ENCODE measurements around the gene CDKN1B.
"Not testable (repeated sequence)": the region's sequence is repeated elsewhere in the genome, so short reads cannot be mapped to it uniquely, and the experiment has no call there.

Gene CDKN1B

DNA sequence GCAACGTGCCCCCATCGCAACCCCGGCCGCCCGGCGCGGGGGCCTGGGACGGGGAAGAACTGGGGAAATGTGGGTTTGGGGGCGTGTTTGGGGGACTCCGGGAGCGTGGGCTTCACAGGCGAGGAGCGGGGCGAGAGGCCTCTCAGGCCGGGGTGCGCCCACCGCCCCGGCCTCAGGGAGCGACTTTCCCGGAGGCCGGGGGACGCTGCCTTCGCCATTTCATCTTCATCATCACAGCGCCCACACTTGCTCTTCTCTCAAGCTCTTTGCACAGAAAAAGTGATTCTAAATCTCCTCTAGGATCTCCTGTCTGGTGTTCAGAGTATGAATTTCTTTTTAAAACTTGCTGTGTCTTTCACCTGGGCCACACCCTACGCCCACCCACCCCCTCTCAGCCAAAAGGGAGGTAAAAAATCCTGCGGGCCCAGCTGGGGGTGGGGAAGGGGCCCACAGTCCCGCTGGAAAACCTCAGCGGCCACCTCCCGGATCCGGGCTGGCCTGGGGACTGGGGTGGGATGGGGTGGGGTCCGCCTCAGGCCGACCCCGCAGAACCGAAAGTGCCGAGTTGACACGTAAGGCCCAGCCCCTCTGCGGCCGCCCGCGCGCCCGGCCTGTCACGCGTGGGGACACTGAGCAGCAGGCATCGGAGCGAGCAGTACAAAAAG lies 7.4 kb downstream of the CDKN1B start:
- DNase-seq (ENCODE audit: low spot score), result peak; percentile 75

DNA sequence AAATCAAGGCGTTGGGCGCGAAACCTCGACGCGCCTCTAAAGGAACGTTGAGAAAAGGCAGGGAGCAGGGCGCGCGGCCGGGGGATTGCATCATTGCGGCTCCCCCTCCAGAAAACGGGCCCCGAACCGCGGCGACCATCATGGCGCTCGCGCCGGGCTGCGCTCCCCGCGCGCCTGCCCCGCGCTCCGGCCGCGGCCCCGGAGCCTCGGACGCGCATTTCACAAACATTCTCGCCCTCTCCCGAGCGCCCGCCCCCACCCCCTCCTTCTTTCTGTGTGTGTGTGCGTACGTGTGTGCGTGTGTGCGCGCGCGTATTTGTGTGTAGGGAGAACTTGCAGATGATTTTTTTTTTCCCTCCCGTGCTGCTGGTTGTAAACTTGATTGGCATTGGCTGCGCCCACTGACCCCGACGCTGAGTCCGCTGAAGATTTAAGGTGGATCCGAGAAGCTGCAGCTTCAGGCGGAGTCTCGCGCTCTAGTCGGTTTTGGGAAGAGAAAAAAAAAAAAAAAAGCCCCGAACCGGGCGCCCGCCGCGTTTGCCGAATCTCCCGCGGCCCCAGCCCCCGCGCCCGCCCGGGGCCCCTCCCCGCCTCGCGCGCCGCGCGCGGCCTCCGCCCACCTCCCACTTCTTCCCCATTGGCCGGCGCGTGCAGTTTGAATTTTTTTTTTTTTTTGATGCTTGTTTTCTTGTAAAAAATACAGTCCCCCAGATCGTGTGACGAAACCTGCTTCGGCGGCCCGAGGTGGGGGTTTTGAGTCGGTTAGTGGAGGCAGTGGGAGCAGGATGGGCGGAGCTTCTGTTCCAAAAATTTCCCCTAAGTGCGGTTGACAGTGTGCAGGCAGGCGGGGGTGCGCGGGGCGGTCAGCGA lies 8.2 kb downstream of the CDKN1B start:
- DNase-seq (ENCODE audit: low spot score), result peak; percentile 94

DNA sequence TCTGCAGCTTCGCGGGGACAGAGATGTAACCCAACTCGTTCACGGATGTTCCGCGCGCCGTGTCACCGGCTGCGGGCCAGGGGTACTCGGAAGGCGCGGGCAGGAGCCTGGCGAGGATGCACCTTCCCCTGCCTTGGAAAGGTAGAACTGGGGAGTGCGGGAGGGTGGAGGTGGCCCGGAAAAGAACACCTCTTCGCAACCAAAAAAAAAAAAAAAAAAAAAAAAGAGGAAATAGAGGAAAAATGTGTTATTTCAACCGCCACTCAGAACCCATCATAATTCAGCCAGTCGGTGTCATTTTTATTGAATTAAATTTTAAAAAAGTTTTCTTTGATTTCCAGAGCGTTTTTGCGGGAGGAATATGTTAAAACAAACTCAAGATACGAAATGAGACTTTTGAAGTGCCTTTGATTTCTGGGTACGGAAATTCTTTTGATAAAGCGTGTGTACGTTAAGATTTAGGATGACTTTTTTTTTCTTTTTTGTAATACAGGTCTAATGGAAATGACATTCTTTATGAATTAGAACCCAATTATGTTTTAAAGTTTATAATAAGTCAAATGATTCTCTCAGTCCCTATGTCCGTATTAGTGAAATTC lies 8.9 kb downstream of the CDKN1B start:
- no peak for DNase-seq (ENCODE audit: low spot score)

DNA sequence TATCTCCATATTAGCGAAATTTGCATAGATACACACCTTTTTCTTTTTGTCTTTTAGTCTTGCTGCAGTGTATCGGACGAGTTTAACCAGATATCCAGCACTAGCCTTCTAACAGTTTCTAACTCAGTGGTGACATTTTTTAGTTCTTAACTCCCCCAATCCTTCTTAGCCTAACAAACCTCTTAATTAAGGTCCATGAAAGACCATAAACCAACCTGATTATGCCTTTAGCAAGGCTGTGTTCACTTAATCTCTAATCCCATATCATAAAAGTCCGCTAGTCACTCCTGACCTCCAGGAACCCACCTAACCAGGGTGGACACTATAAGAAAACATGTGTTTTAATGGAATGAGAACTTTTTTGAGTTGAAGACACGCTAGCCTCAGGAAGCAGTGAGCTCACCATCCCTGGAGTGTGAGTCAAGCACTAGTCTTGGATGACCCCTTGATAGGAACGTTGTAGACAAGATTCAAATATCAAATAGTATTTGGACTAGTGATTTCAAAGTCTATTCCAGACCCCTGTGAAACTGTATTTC lies 9.5 kb downstream of the CDKN1B start:
- DNase-seq (ENCODE audit: low spot score), result no peak

DNA sequence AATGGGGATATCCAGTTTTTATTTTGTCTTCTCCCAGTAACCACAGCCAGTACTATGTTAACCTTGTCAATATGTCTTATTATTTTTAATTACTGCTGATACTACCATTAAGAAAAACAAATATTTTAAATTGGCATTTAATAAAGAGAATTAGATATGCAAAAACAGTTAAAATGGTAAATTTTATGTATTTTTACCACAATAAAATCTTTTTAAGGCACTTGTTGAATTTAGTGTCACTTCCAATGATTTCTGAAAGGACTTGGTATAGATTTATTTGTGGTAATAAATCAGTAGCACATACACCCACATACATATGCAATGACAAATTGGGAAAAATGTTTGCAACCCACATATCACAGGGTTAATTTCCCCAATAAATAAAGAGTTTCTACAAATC lies 14.0 kb downstream of the CDKN1B start:
- DNase-seq (ENCODE audit: low spot score), result no peak

DNA sequence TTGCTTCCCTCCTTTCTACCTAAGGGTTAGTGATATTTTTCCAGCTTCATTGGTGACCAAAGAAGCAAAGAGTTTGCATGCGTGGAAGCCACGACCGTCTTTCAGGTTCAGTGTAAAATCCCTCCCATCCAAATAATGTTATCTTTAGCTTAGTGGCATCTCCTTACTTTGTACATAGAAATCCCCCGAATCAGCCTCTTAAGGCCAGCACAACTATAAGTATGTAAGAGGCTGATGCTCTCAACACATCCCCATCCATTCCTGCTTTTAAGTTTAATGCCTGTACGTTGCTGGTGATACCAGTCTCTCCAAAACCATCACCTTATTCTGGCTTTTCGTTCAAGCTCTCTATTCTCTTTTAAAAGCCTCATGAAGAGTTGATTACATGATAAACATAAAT lies 14.6 kb downstream of the CDKN1B start:
- DNase-seq (ENCODE audit: low spot score), result no peak

DNA sequence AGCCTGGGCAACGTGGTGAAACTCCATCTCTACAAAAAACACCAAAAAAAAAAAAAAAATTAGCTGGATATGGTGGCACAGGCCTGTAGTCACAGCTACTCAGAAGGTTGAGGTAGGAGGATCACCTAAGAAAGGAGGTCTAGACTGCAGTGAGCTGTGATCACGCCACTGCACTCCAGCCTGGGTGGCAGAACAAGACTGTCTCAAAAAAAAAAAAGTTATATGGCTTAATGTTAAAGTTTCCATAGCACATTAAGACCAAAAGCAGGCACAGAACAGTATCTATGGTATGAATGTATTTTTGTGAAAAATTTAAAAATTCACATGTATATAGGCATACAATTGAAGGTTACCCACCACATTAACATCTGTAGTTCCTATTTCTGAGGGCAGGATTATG lies 15.9 kb downstream of the CDKN1B start:
- no peak for DNase-seq (ENCODE audit: low spot score)

- no peak for DNase-seq (ENCODE audit: low spot score)
Measured at GRCh38 chr12:12734054-12734453, 16.9 kb downstream of the CDKN1B start.

DNA sequence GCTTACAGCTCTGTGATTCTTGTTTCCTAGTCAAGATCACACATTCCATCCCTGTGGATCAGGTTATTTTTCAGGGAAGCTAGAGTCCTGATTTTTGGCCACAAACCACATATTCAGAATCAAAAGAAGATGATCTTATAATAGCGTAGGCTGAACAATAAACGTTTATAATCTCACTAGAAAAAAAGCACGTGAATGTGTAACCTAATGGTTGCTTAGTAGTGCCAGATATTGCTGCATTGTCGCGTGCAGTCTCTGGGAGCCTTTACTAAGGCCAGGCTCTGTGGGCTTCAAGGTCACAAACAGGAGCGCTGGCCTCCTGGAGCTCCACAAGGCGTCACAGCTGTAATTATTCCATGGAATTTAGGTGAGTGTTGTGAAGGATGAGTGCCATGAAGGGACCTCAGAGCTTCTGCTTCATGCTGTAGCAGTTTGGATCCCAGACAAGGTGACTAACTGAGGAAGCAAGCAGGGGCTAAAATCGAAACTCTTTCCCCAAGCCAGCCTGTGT lies 17.4 kb downstream of the CDKN1B start:
- DNase-seq (ENCODE audit: low spot score), result no peak

DNA sequence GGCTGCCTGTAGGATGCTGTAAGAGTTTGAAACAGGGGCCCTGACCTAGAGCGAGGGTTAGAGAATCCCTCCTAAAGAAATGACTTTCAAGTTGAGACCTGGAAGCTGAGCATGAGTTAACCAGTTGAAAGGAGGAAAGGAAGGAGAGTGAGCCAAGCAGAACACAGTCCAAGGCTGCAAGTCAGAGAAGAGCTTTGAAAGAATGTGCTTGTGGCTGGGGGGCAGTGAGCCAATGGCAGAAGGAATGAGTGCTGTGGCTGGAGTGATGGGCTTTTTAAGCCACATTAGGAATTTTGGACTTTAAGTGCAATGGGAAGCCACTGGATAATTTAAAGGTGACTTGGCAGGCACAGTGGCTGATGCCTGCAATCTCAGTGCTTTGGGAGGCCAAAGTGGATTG lies 18.1 kb downstream of the CDKN1B start:
- DNase-seq (ENCODE audit: low spot score), result no peak

GRCh38 chr12:12736759-12737676 lies 19.9 kb downstream of the CDKN1B start:
- DNase-seq (ENCODE audit: low spot score), result no peak

GRCh38 chr12:12738152-12738551 lies 21.0 kb downstream of the CDKN1B start:
- not testable (repeated sequence) for DNase-seq (ENCODE audit: low spot score)

DNA sequence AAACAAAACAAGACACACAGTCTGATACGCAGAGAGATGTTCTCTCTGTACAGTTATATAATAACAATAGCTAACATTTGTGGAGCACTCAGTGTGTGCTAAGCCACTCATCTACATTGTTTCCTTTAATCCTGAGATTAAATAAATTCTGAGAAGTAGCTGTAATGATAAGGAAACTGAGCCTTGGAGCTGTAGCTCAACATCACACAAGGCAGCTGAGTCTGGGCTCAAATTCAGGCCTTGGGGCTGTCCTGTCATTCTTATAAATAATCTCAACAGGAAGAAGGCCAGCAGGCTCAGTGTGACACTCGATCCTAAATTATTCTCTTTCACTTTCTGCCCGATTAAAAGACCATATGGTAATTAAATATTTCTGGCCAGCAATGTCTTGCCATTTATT lies 24.5 kb downstream of the CDKN1B start:
- no peak for DNase-seq (ENCODE audit: low spot score)

DNA sequence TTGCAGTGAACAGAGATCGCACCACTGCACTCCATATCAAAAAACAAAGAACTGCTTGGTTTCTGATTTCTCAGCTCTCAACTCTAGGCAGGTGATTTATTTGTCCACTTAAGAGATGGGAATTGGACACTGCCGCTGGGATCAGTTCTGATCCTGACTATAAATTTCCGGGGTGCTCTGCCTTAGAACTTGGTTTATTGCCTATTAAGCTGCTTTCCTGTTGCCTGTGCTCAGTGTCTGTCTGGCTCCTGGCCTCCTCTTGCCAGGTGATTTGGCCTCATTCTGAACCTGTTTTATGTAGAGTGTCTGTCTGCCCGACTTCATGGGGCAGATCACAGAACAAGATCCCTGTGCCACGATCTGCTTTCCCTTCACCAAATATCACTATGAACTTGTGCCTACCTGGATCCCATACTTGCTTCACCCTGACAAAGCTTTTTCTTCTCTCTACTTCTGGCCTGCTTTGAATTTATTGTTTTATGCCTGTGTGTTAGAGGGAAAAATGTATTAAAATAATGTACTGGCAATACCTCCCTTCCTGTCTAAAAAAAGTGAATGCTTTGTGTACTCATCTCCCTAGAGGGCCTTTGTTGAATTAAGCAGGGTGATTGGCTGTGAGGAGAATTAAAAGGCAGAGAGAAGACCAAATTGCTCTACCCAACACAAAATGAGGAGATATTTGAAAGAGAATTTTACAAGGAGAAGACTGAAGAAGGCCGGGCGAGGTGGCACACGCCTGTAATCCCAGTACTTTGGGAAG lies 27.6 kb downstream of the CDKN1B start:
- no peak for DNase-seq (ENCODE audit: low spot score)

- DNase-seq (ENCODE audit: low spot score), result no peak
Measured at GRCh38 chr12:12745576-12746211, 28.5 kb downstream of the CDKN1B start.

- no peak for DNase-seq (ENCODE audit: low spot score)
Measured at GRCh38 chr12:12747278-12747677, 30.1 kb downstream of the CDKN1B start.

DNA sequence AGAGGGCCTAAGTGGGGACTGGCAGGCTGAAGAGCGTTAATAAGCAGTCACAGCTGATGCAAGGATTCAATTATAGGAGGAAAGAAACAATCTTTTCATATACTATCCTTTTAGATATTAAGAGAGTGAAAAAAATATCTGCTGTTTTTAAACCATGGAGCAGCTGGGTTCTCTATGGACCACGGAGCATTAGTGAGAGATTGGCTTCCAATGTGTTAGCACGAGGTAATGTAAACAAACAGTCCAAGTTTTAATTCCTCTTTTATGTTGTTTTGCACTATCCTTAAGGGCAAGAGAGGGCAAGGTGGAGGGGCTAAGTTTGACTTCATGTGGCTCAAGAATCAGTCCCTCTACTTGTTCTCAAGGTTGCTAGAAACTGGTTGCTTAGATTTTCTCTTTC lies 30.9 kb downstream of the CDKN1B start:
- no peak for DNase-seq (ENCODE audit: low spot score)

DNA sequence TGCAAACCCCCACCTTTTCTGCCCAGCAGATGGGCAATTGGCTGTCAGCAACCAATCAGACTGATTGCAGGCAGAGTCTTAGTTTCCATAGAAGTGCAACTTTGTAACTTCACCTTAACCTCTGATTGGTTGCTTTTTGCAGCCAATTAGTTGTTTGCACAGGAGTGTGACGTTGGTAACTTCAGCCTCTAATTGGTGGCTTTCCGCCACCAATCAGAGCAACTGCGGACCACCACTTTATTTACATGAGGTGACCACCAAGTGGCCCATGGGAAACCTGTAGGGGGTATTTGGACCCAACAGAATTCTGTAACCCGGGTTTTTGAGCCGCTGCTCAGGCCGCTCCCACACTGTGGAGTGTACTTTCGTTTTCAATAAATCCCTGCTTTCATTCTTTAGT lies 32.3 kb downstream of the CDKN1B start:
- no peak for DNase-seq (ENCODE audit: low spot score)

GRCh38 chr12:12755923-12756322 lies 38.8 kb downstream of the CDKN1B start:
- no peak for DNase-seq (ENCODE audit: low spot score)

DNA sequence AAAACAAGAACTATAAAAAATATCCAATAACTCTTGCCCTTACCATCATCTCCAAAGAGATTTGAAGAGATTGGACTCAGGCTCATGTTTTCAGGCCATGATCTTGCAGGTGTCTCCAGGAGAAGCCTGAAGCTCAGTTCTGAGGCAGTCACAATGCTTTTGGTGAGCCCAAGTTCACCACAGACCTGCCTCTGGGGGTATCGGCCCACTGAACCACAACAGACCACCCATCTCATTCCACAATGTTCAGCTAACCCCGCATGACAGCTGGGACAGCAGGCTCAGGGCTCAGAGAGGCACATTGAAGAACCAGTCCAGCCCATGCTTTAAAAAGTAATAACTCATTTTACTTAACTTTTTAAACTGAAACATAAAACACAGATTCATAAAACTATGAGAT lies 40.0 kb downstream of the CDKN1B start:
- no peak for DNase-seq (ENCODE audit: low spot score)

Measured in ecto neural progenitor cell (in vitro differentiated cells).